Measurements from ENCODE around the gene DGKD. TPM values are rescaled to one million over a fixed set of nuclear protein-coding genes. Genes with fewer than 3 reads are reported as not detected.
A peak's percentile ranks its signal among the peaks of the same experiment; 100 is the strongest.

DGKD gene
- total RNA-seq, 1 donor from 2014 or later, result 17.7 TPM

- no peak overlapping the region for H3K27ac ChIP-seq (ENCODE audit: low read depth, low read length)
- H4K20me1 ChIP-seq (ENCODE audit: insufficient read depth, low read length), result no peaks in the 10 kb centered on the region
- H2AFZ ChIP-seq (ENCODE audit: low read depth, low read length), result no peak overlapping the region
- Mint-ChIP-seq H3K9me3 (ENCODE audit: unreplicated experiment) (peaks cover 22% of the 10 kb centered on the region), H3K4me1 (ENCODE audit: low read depth, unreplicated experiment) (peaks cover 15% of the 10 kb centered on the region), H3K27ac (ENCODE audit: unreplicated experiment) (no peak overlapping the region), H3K4me3 (ENCODE audit: unreplicated experiment) (no peak overlapping the region), H3K36me3 (ENCODE audit: low read depth, unreplicated experiment) (peaks cover 24% of the 10 kb centered on the region), H3K27me3 (ENCODE audit: low read depth, unreplicated experiment) (no peaks in the 10 kb centered on the region)
- no peak for DNase-seq (ENCODE audit: low read depth)
- no peak overlapping the region for H3K9ac ChIP-seq (ENCODE audit: low read length)
- no peak overlapping the region for H3K4me3 ChIP-seq (ENCODE audit: insufficient read depth, low read depth, low read length)
- H3K4me2 ChIP-seq (ENCODE audit: low read length), result no peak overlapping the region
- H3K4me1 ChIP-seq (ENCODE audit: insufficient read depth, low read length), result peaks cover 13% of the 10 kb centered on the region
- TF ChIP-seq CTCF (IDR thresholded peaks at IDR 0.05; ENCODE audit: insufficient read depth, low read depth, low read length) (no peak), EZH2 (IDR thresholded peaks at IDR 0.05; ENCODE audit: insufficient read depth, low read length) (no peak)
- no peaks in the 10 kb centered on the region for H3K36me3 ChIP-seq (ENCODE audit: insufficient read depth, low read length)
- no peaks in the 10 kb centered on the region for H3K27me3 ChIP-seq (ENCODE audit: insufficient read depth, low read length)
- no peaks in the 10 kb centered on the region for H3K9me3 ChIP-seq (ENCODE audit: insufficient read depth, low read depth, low read length)
- no peaks in the 10 kb centered on the region for H3K79me2 ChIP-seq (ENCODE audit: insufficient read depth, low read length)
- no peak for FAIRE-seq
Observed at GRCh38 chr2:233503481-233503880, 149.2 kb downstream of the DGKD start.

- H3K36me3 ChIP-seq (ENCODE audit: insufficient read depth, low read length), result no peaks in the 10 kb centered on the region
- FAIRE-seq, result peak; percentile 37
- peaks cover 22% of the 10 kb centered on the region for H3K9me3 Mint-ChIP-seq (ENCODE audit: unreplicated experiment)
Observed at GRCh38 chr2:233503947-233504637, 149.8 kb downstream of the DGKD start.

GRCh38 chr2:233513953-233514655, 159.8 kb downstream of the DGKD start:
- Histone ChIP-seq H3K27ac (ENCODE audit: low read depth, low read length) (no peak overlapping the region), H4K20me1 (ENCODE audit: insufficient read depth, low read length) (no peaks in the 10 kb centered on the region), H3K4me2 (ENCODE audit: low read length) (no peak overlapping the region), H3K27me3 (ENCODE audit: insufficient read depth, low read length) (no peaks in the 10 kb centered on the region), H2AFZ (ENCODE audit: low read depth, low read length) (no peak overlapping the region), H3K9ac (ENCODE audit: low read length) (no peak overlapping the region), H3K79me2 (ENCODE audit: insufficient read depth, low read length) (no peaks in the 10 kb centered on the region), H3K9me3 (ENCODE audit: insufficient read depth, low read depth, low read length) (no peaks in the 10 kb centered on the region), H3K36me3 (ENCODE audit: insufficient read depth, low read length) (no peaks in the 10 kb centered on the region), H3K4me3 (ENCODE audit: insufficient read depth, low read depth, low read length) (no peak overlapping the region), H3K4me1 (ENCODE audit: insufficient read depth, low read length) (no peaks in the 10 kb centered on the region)
- FAIRE-seq, result no peak
- TF ChIP-seq EZH2 (IDR thresholded peaks at IDR 0.05; ENCODE audit: insufficient read depth, low read length), result no peak
- no peak for TF ChIP-seq CTCF (IDR thresholded peaks at IDR 0.05; ENCODE audit: insufficient read depth, low read depth, low read length)
- Mint-ChIP-seq H3K4me3 (ENCODE audit: unreplicated experiment) (no peak overlapping the region), H3K27ac (ENCODE audit: unreplicated experiment) (no peak overlapping the region), H3K4me1 (ENCODE audit: low read depth, unreplicated experiment) (no peaks in the 10 kb centered on the region), H3K9me3 (ENCODE audit: unreplicated experiment) (no peaks in the 10 kb centered on the region), H3K27me3 (ENCODE audit: low read depth, unreplicated experiment) (no peaks in the 10 kb centered on the region), H3K36me3 (ENCODE audit: low read depth, unreplicated experiment) (peaks cover 3% of the 10 kb centered on the region)
- no peak for DNase-seq (ENCODE audit: low read depth)

More at GRCh38 chr2:233503947-233504637, 149.8 kb downstream of the DGKD start:
- H3K27ac Mint-ChIP-seq (ENCODE audit: unreplicated experiment), result no peak overlapping the region
- Histone ChIP-seq H3K27ac (ENCODE audit: low read depth, low read length) (no peak overlapping the region), H3K9me3 (ENCODE audit: insufficient read depth, low read depth, low read length) (no peaks in the 10 kb centered on the region), H3K27me3 (ENCODE audit: insufficient read depth, low read length) (no peaks in the 10 kb centered on the region), H3K9ac (ENCODE audit: low read length) (no peak overlapping the region), H2AFZ (ENCODE audit: low read depth, low read length) (no peak overlapping the region), H3K4me2 (ENCODE audit: low read length) (no peak overlapping the region), H4K20me1 (ENCODE audit: insufficient read depth, low read length) (no peaks in the 10 kb centered on the region), H3K4me1 (ENCODE audit: insufficient read depth, low read length) (peaks cover 13% of the 10 kb centered on the region), H3K4me3 (ENCODE audit: insufficient read depth, low read depth, low read length) (no peak overlapping the region), H3K79me2 (ENCODE audit: insufficient read depth, low read length) (no peaks in the 10 kb centered on the region)
- no peak for TF ChIP-seq EZH2 (IDR thresholded peaks at IDR 0.05; ENCODE audit: insufficient read depth, low read length)
- H3K4me3 Mint-ChIP-seq (ENCODE audit: unreplicated experiment), result no peak overlapping the region
- no peaks in the 10 kb centered on the region for H3K27me3 Mint-ChIP-seq (ENCODE audit: low read depth, unreplicated experiment)
- H3K36me3 Mint-ChIP-seq (ENCODE audit: low read depth, unreplicated experiment), result peaks cover 24% of the 10 kb centered on the region
- peaks cover 15% of the 10 kb centered on the region for H3K4me1 Mint-ChIP-seq (ENCODE audit: low read depth, unreplicated experiment)
- no peak for DNase-seq (ENCODE audit: low read depth)
